ENCODE measurements around the gene KCTD16.

GRCh38 chr5:144128844-144129243, 41.8 kb upstream of the KCTD16 start:
- TF ChIP-seq CTCF (IDR thresholded peaks at IDR 0.05) (no peak), POLR2A (IDR thresholded peaks at IDR 0.05) (no peak), POLR2AphosphoS5 (IDR thresholded peaks at IDR 0.05) (no peak)

All from prostate gland (tissue), 2 donors.